Astrocyte (in vitro differentiated cells and primary cell): ENCODE measurements around the gene TSPAN14. TPM values are rescaled to one million over a fixed set of nuclear protein-coding genes. Genes with fewer than 3 reads are reported as not detected.

Source experiments
- DNase-seq: peaks from one replicate; pipeline ENCODE4 v3.0.0-alpha.2; 2010; ENCODE audit warnings: low read depth
- FAIRE-seq: peaks from 2 replicates; lab custom pipeline; 2011; peaks lifted over from hg19 to GRCh38; lab: Jason Lieb, UNC
- H2AFZ ChIP-seq: 2 replicates; pipeline ENCODE4 v1.6.0; 2012; ENCODE audit warnings: low read depth, low read length, inconsistent platforms
- H3K27ac ChIP-seq: 2 replicates; pipeline ENCODE4 v1.5.1; 2011; ENCODE audit warnings: low read depth, low read length, inconsistent platforms
- H3K27me3 ChIP-seq: 2 replicates; pipeline ENCODE4 v1.6.0; 2011; ENCODE audit warnings: low read length, inconsistent platforms; ENCODE audit not compliant: insufficient read depth
- H3K36me3 ChIP-seq: 2 replicates; pipeline ENCODE4 v1.5.1; 2011; ENCODE audit warnings: low read length, inconsistent platforms; ENCODE audit not compliant: insufficient read depth
- H3K4me1 ChIP-seq: 2 replicates; pipeline ENCODE4 v1.5.1; 2011; ENCODE audit warnings: low read length, inconsistent platforms; ENCODE audit not compliant: insufficient read depth
- H3K4me2 ChIP-seq: 2 replicates; pipeline ENCODE4 v1.6.0; 2012; ENCODE audit warnings: low read length, inconsistent platforms
- H3K4me3 ChIP-seq: 2 replicates; pipeline ENCODE4 v1.5.1; 2011; ENCODE audit warnings: low read depth, mild to moderate bottlenecking, low read length, inconsistent platforms; ENCODE audit not compliant: insufficient read depth
- H3K79me2 ChIP-seq: 2 replicates; pipeline ENCODE4 v1.6.0; 2012; ENCODE audit warnings: mild to moderate bottlenecking, low read length, inconsistent platforms; ENCODE audit not compliant: insufficient read depth
- H3K9ac ChIP-seq: 2 replicates; pipeline ENCODE4 v1.6.0; 2012; ENCODE audit warnings: mild to moderate bottlenecking, low read length, inconsistent platforms
- H3K9me3 ChIP-seq: 2 replicates; pipeline ENCODE4 v1.5.1; 2012; ENCODE audit warnings: low read depth, mild to moderate bottlenecking, low read length, inconsistent platforms; ENCODE audit not compliant: insufficient read depth
- H4K20me1 ChIP-seq: 2 replicates; pipeline ENCODE4 v1.6.0; 2012; ENCODE audit warnings: low read length, inconsistent platforms; ENCODE audit not compliant: insufficient read depth
- H3K27ac Mint-ChIP-seq: one replicate; pipeline ENCODE4 v1.8.0; 2021; ENCODE audit warnings: mild to moderate bottlenecking, mixed read lengths; ENCODE audit not compliant: unreplicated experiment
- H3K27me3 Mint-ChIP-seq: one replicate; pipeline ENCODE4 v1.8.0; 2021; ENCODE audit warnings: low read depth, mixed read lengths; ENCODE audit not compliant: unreplicated experiment
- H3K36me3 Mint-ChIP-seq: one replicate; pipeline ENCODE4 v1.8.0; 2021; ENCODE audit warnings: low read depth, mixed read lengths; ENCODE audit not compliant: unreplicated experiment
- H3K4me1 Mint-ChIP-seq: one replicate; pipeline ENCODE4 v1.8.0; 2021; ENCODE audit warnings: low read depth, mixed read lengths; ENCODE audit not compliant: unreplicated experiment
- H3K4me3 Mint-ChIP-seq: one replicate; pipeline ENCODE4 v1.8.0; 2021; ENCODE audit warnings: mild to moderate bottlenecking, moderate library complexity, mixed read lengths; ENCODE audit not compliant: unreplicated experiment
- H3K9me3 Mint-ChIP-seq: one replicate; pipeline ENCODE4 v1.8.0; 2021; ENCODE audit warnings: mild to moderate bottlenecking, mixed read lengths; ENCODE audit not compliant: unreplicated experiment
- CTCF ChIP-seq: IDR thresholded peaks from 2 replicates; pipeline ENCODE4 v1.5.1; 2011; ENCODE audit warnings: low read depth, mild to moderate bottlenecking, inconsistent platforms, low read length, moderate library complexity; ENCODE audit not compliant: insufficient read depth
- EZH2 ChIP-seq: IDR thresholded peaks from 2 replicates; pipeline ENCODE4 v1.6.1; 2012; ENCODE audit warnings: mild to moderate bottlenecking, low read length, inconsistent platforms; ENCODE audit not compliant: insufficient read depth
- total RNA-seq: library from RNA; stranded (reverse); gene quantifications from 2 replicates; pipeline ENCODE4 v1.2.1, GENCODE V29; 2021

The TSPAN14 gene
- total RNA-seq, 1 donor from 2014 or later: 140 TPM

- no peak overlapping the region for H3K4me3 Mint-ChIP-seq
- FAIRE-seq: no peak
These were observed 3.0 kb upstream of the TSPAN14 start for GRCh38 chr10:80451132-80451531.

GRCh38 chr10:80452069-80452468 is 2.0 kb upstream of the TSPAN14 start:
- peaks cover 3% of the 10 kb centered on the region for H3K36me3 Mint-ChIP-seq
- Histone ChIP-seq H4K20me1 (peaks cover 23% of the 10 kb centered on the region), H3K4me1 (peaks cover 17% of the 10 kb centered on the region), H3K27me3 (no peaks in the 10 kb centered on the region), H3K36me3 (no peaks in the 10 kb centered on the region), H3K9me3 (no peaks in the 10 kb centered on the region), H3K79me2 (peaks cover 29% of the 10 kb centered on the region), H3K4me2 (no peak overlapping the region), H3K9ac (no peak overlapping the region), H3K4me3 (no peak overlapping the region), H3K27ac (no peak overlapping the region), H2AFZ (no peak overlapping the region)
- DNase-seq (no peak), FAIRE-seq (no peak)
- no peaks in the 10 kb centered on the region for H3K9me3 Mint-ChIP-seq
- H3K4me1 Mint-ChIP-seq: peaks cover 17% of the 10 kb centered on the region
- no peaks in the 10 kb centered on the region for H3K27me3 Mint-ChIP-seq
- no peak for TF ChIP-seq CTCF
- no peak for TF ChIP-seq EZH2
- no peak overlapping the region for H3K27ac Mint-ChIP-seq
- H3K4me3 Mint-ChIP-seq: no peak overlapping the region

More at GRCh38 chr10:80451132-80451531, 3.0 kb upstream of the TSPAN14 start:
- Histone ChIP-seq H3K4me1 (peaks cover 12% of the 10 kb centered on the region), H3K27me3 (no peaks in the 10 kb centered on the region), H3K4me2 (no peak overlapping the region), H3K79me2 (peaks cover 19% of the 10 kb centered on the region), H3K4me3 (no peak overlapping the region), H3K9me3 (no peaks in the 10 kb centered on the region), H3K27ac (no peak overlapping the region), H3K36me3 (no peaks in the 10 kb centered on the region), H2AFZ (no peak overlapping the region), H4K20me1 (peaks cover 14% of the 10 kb centered on the region), H3K9ac (no peak overlapping the region)
- no peak for DNase-seq
- Mint-ChIP-seq H3K4me1 (peaks cover 17% of the 10 kb centered on the region), H3K27ac (no peak overlapping the region), H3K9me3 (no peaks in the 10 kb centered on the region), H3K36me3 (peaks cover under 1% of the 10 kb centered on the region), H3K27me3 (no peaks in the 10 kb centered on the region)
- TF ChIP-seq CTCF (no peak), EZH2 (no peak)

- Histone ChIP-seq H2AFZ (no peak overlapping the region), H3K4me1 (peaks cover 19% of the 10 kb centered on the region), H3K9ac (no peak overlapping the region), H3K4me3 (no peak overlapping the region), H3K4me2 (no peak overlapping the region), H4K20me1 (peaks cover 29% of the 10 kb centered on the region), H3K27me3 (no peaks in the 10 kb centered on the region), H3K27ac (no peak overlapping the region), H3K79me2 (peaks cover 34% of the 10 kb centered on the region), H3K36me3 (peaks cover 2% of the 10 kb centered on the region), H3K9me3 (no peaks in the 10 kb centered on the region)
- no peak for FAIRE-seq
- no peak overlapping the region for H3K4me3 Mint-ChIP-seq
- H3K27ac Mint-ChIP-seq: no peak overlapping the region
- H3K4me1 Mint-ChIP-seq: peaks cover 17% of the 10 kb centered on the region
- no peaks in the 10 kb centered on the region for H3K27me3 Mint-ChIP-seq
- H3K36me3 Mint-ChIP-seq: peaks cover 3% of the 10 kb centered on the region
- TF ChIP-seq EZH2 (no peak), CTCF (no peak)
- no peak for DNase-seq
- no peaks in the 10 kb centered on the region for H3K9me3 Mint-ChIP-seq
These were observed 1.5 kb upstream of the TSPAN14 start for GRCh38 chr10:80452640-80453039.
